ENCODE results near the gene SBK2. TPM values are rescaled to one million over a fixed set of nuclear protein-coding genes. Genes with fewer than 3 reads are reported as not detected.

The SBK2 gene
- total and polyA plus RNA-seq, 9 of the 15 experiments (the other 6 are each of a cell fraction or from before 2014, with no cell fraction given): not detected

DNA sequence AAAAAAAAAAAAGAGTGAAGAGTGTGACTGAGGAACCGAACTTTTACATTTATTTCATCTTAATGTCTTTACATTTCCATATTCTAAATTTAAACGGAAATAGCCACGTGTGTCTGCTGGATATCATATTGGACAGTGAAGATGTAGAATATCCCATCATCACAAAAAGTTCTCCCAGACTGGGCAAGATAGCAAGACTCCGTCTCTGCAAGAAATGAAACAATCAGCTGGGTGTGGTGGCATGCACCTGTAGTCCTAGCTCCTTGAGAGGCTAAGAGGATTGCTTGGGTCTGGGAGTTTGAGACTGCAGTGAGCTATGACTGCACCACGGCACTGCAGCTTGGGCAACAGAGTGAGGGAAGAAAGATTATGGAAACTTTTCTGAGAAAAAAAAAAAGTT, 39.8 kb upstream of the SBK2 start:
- no peak overlapping the region for H2AFZ ChIP-seq (ENCODE audit: low read depth, low read length)
- no TSS peak for BruUV-seq (replicated peaks)
- H3K9me3 ChIP-seq (replicated peaks; ENCODE audit: control insufficient read depth, insufficient read depth, low read depth, low read length): no peaks in the 10 kb centered on the region
- peaks cover 4 to 22% of the 10 kb centered on the region in 2 experiments; a peak in 4 of 5 replicates for H3K4me1 ChIP-seq (replicated peaks in 1 of 2; ENCODE audit: control insufficient read depth in 2 of 2, insufficient read depth in 2 of 2, low read length in 2 of 2)
- ATAC-seq: no peak
- FAIRE-seq: no peak
- in situ Hi-C loops (cut with MboI): no loop called here
- H3K27me3 ChIP-seq (ENCODE audit: control insufficient read depth in 2 of 2, insufficient read depth in 2 of 2, low read length in 2 of 2): no peaks in the 10 kb centered on the region
- DNase-seq (ENCODE audit: extremely low read depth in 1 of 4, low spot score in 3 of 4): no peak
- no peak overlapping the region for H3K4me2 ChIP-seq (ENCODE audit: insufficient read depth, low read length)
- H3K36me3 ChIP-seq (ENCODE audit: control insufficient read depth, insufficient read depth, low read length): peaks cover 12% of the 10 kb centered on the region; the same call in 2 of the 3 replicates
- no peaks in the 10 kb centered on the region for H3K9me1 ChIP-seq (ENCODE audit: control insufficient read depth, insufficient read depth, low read length)
- no peak overlapping the region for H3K9ac ChIP-seq (ENCODE audit: insufficient read depth in 1 of 2, low read depth in 2 of 2, low read length in 2 of 2)
- H3K4me3 ChIP-seq: no peak overlapping the region
- H3K27ac ChIP-seq (ENCODE audit: extremely low read depth, low read depth, low read length): no peak overlapping the region
- no peaks in the 10 kb centered on the region for H4K20me1 ChIP-seq (replicated peaks; ENCODE audit: control insufficient read depth, insufficient read depth, low read length)
- POLR2A ChIA-PET: interaction anchor here (0.5 to 0.6 kb wide), 2 partner anchors 109 to 662 kb away, joined by 3 to 4 read pairs; no protein-coding TSS in a partner anchor
- CTCF ChIA-PET (ENCODE audit: low intra/inter-chr PET ratio): no interaction called here
- intact Hi-C loops (cut with micrococcal nuclease): no loop called here
- 58% methylated on average over 5 of the region's 5 CpGs for WGBS (ENCODE audit: insufficient coverage, low coverage, missing lambda C conversion rate)
- peaks cover 12% of the 10 kb centered on the region for H3K79me2 ChIP-seq (ENCODE audit: control insufficient read depth, insufficient read depth, low read length)
- TF ChIP-seq RBM25 (IDR thresholded peaks at IDR 0.05; ENCODE audit: low read depth, low read length, severe bottlenecking) (peak; percentile 4), ZNF197 (CRISPR knock-in tag; IDR thresholded peaks at IDR 0.05; ENCODE audit: low read depth) (no peak), RB1 (IDR thresholded peaks at IDR 0.05; ENCODE audit: low read depth) (no peak), ZNF121 (CRISPR knock-in tag; conservative IDR thresholded peaks at IDR 0.05) (peak; percentile 52; the same call in 1 of the 2 replicates), KLF6 (CRISPR knock-in tag; IDR thresholded peaks at IDR 0.05; ENCODE audit: borderline replicate concordance) (no peak), ZNF134 (CRISPR knock-in tag; conservative IDR thresholded peaks at IDR 0.05) (no peak)
- TF ChIP-seq, protein P1, sequence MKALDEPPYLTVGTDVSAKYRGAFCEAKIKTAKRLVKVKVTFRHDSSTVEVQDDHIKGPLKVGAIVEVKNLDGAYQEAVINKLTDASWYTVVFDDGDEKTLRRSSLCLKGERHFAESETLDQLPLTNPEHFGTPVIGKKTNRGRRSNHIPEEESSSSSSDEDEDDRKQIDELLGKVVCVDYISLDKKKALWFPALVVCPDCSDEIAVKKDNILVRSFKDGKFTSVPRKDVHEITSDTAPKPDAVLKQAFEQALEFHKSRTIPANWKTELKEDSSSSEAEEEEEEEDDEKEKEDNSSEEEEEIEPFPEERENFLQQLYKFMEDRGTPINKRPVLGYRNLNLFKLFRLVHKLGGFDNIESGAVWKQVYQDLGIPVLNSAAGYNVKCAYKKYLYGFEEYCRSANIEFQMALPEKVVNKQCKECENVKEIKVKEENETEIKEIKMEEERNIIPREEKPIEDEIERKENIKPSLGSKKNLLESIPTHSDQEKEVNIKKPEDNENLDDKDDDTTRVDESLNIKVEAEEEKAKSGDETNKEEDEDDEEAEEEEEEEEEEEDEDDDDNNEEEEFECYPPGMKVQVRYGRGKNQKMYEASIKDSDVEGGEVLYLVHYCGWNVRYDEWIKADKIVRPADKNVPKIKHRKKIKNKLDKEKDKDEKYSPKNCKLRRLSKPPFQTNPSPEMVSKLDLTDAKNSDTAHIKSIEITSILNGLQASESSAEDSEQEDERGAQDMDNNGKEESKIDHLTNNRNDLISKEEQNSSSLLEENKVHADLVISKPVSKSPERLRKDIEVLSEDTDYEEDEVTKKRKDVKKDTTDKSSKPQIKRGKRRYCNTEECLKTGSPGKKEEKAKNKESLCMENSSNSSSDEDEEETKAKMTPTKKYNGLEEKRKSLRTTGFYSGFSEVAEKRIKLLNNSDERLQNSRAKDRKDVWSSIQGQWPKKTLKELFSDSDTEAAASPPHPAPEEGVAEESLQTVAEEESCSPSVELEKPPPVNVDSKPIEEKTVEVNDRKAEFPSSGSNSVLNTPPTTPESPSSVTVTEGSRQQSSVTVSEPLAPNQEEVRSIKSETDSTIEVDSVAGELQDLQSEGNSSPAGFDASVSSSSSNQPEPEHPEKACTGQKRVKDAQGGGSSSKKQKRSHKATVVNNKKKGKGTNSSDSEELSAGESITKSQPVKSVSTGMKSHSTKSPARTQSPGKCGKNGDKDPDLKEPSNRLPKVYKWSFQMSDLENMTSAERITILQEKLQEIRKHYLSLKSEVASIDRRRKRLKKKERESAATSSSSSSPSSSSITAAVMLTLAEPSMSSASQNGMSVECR (CRISPR knock-in tag; IDR thresholded peaks at IDR 0.05): no peak
- TF ChIP-seq, protein P2, sequence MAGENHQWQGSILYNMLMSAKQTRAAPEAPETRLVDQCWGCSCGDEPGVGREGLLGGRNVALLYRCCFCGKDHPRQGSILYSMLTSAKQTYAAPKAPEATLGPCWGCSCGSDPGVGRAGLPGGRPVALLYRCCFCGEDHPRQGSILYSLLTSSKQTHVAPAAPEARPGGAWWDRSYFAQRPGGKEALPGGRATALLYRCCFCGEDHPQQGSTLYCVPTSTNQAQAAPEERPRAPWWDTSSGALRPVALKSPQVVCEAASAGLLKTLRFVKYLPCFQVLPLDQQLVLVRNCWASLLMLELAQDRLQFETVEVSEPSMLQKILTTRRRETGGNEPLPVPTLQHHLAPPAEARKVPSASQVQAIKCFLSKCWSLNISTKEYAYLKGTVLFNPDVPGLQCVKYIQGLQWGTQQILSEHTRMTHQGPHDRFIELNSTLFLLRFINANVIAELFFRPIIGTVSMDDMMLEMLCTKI (IDR thresholded peaks at IDR 0.05; ENCODE audit: partially characterized antibody): no peak
